HL-60 (cell line): ENCODE results near the gene TATDN2.

Experiments used
- POLR2AphosphoS5 ChIP-seq: IDR thresholded peaks from 2 replicates; pipeline ENCODE4 v1.6.1; 2012; ENCODE audit warnings: low read depth
- TF ChIP-seq, protein P1 (sequence below): IDR thresholded peaks from one replicate; pipeline ENCODE4 v1.5.1; 2011; ENCODE audit warnings: low read length, control low read depth, inconsistent platforms; ENCODE audit not compliant: insufficient read depth

DNA sequence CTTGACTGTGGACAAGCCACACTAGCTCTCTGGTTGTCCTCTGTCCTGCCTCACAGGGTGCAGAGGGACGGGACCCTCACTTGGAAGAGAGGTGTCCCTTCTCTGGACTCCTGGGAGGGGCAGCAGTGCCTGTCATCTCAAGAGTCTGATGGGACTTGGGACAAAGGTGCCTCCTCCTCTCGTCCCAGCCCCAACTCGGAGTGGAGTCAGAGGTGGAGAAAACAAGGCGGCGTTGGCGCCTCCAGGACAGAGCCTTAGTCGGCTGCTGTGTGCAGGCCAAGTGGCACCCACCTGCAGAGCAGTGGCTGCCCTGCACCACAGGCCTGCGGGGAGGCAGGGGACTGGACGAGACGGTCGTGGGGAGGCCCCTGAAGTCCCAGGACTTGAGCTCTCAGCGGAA is 82.1 kb downstream of the TATDN2 start:
- TF ChIP-seq, protein P1, sequence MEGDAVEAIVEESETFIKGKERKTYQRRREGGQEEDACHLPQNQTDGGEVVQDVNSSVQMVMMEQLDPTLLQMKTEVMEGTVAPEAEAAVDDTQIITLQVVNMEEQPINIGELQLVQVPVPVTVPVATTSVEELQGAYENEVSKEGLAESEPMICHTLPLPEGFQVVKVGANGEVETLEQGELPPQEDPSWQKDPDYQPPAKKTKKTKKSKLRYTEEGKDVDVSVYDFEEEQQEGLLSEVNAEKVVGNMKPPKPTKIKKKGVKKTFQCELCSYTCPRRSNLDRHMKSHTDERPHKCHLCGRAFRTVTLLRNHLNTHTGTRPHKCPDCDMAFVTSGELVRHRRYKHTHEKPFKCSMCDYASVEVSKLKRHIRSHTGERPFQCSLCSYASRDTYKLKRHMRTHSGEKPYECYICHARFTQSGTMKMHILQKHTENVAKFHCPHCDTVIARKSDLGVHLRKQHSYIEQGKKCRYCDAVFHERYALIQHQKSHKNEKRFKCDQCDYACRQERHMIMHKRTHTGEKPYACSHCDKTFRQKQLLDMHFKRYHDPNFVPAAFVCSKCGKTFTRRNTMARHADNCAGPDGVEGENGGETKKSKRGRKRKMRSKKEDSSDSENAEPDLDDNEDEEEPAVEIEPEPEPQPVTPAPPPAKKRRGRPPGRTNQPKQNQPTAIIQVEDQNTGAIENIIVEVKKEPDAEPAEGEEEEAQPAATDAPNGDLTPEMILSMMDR = no peak
- no peak for TF ChIP-seq POLR2AphosphoS5
